Middle frontal gyrus (tissue), 1 donor: ENCODE results near the gene OR5M11.
"Not testable (repeated sequence)": the region's sequence is repeated elsewhere in the genome, so short reads cannot be mapped to it uniquely, and the experiment has no call there.

Experiments used
- DNase-seq: peaks from one replicate; pipeline ENCODE4 v3.0.0-alpha.2; 2015; ENCODE audit warnings: low spot score; ENCODE audit errors: extremely low spot score

Gene OR5M11

GRCh38 chr11:56543157-56543556 lies at the start of gene OR5M11:
Gene OR5M11, minus strand, starts transcription at chr11:56543257. Its CDS starts 0 bp downstream, at chr11:56543257.
- DNase-seq, result no peak

DNA sequence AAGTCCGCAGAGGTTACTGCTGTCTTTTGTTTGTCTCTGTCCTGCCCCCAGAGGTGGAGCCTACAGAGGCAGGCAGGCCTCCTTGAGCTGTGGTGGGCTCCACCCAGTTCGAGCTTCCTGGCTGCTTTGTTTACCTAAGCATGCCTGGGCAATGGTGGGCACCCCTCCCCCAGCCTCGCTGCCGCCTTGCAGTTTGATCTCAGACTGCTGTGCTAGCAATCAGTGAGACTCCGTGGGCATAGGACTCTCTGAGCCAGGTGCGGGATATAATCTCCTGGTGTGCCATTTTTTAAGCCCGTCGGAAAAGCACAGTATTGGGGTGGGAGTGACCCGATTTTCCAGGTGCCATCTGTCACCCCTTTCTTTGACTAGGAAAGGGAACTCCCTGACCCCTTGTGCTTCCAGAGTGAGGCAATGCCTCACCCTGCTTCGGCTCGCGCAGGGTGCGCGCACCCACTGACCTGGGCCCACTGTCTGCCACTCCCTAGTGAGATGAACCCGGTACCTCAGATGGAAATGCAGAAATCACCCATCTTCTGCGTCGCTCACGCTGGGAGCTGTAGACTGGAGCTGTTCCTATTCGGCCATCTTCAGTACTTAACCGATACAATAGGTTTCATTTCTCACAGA lies 49.1 kb upstream of the OR5M11 start:
- not testable (repeated sequence) for DNase-seq

GRCh38 chr11:56577621-56578020 lies 34.6 kb upstream of the OR5M11 start, which contains the start of gene OR5M10:
Gene OR5M10, minus strand, starts transcription at chr11:56577721. Its CDS starts 0 bp downstream, at chr11:56577721.
- DNase-seq, result no peak

- DNase-seq, result no peak
Measured at GRCh38 chr11:56558574-56558973, 15.5 kb upstream of the OR5M11 start.

- not testable (repeated sequence) for DNase-seq
Measured at GRCh38 chr11:56554691-56555090, 11.6 kb upstream of the OR5M11 start.

GRCh38 chr11:56545531-56545930 lies 2.5 kb upstream of the OR5M11 start:
- no peak for DNase-seq

DNA sequence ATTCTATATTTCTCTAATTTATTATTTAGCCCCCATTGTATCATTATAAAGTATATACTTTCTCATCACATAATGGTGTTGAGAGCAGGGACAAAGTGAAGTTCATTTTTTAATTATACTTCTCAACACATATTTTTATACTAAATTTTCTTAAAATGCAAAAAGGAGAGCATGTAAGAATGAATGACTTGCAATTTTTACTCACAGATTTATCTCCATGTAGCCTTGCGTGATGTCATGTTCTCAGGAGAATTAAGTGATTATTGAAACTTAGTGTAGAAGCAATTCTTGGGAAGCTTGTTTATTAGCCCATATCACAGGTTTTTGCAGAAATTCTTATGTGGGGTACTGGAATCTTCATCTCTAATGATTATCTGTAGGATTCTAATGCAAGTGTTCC lies 682 bp upstream of the OR5M11 start:
- DNase-seq, result no peak

GRCh38 chr11:56533054-56533740 lies 9.9 kb downstream of the OR5M11 start:
- no peak for DNase-seq

- DNase-seq, result no peak
Measured at GRCh38 chr11:56531856-56532255, 11.2 kb downstream of the OR5M11 start.

- DNase-seq, result no peak
Measured at GRCh38 chr11:56522008-56522407, 21.0 kb downstream of the OR5M11 start.

DNA sequence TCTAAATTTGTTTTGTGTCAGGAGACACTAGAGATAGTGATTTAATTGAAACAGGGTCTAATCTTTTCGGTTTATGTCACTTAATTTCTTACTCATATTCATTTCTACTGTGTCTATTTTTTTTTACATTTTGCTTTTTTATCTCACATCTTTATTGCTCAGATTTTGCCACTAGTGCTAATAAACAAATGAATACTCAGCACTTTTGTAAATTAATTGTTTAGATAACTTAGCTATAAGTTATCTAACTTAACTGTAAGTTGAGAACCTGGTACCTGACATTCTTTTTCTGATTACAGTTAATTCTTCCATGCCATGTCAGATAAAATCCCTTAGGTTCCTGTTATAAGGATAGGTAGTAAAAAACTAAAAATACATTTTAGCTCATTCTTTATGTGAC lies 29.8 kb downstream of the OR5M11 start:
- DNase-seq, result no peak

- DNase-seq, result no peak
Measured at GRCh38 chr11:56509439-56509838, 33.6 kb downstream of the OR5M11 start.

GRCh38 chr11:56497010-56497409 lies 46.0 kb downstream of the OR5M11 start:
- no peak for DNase-seq

- DNase-seq, result no peak
Measured at GRCh38 chr11:56495117-56495516, 47.9 kb downstream of the OR5M11 start.
